HG03378 (cell line): ENCODE results near the gene CRTC2.

Experiments
- ATAC-seq: cut with Tn5 transposase; IDR thresholded peaks from one replicate; pipeline ENCODE4 v1.9.1; 2021; ENCODE audit warnings: mild to moderate bottlenecking, moderate library complexity; ENCODE audit not compliant: unreplicated experiment

The CRTC2 gene

GRCh38 chr1:153946622-153947241, 11.7 kb downstream of the CRTC2 start, which contains the start of gene DENND4B:
Gene DENND4B (minus strand): TSS chr1:153946718. CDS start chr1:153944374, 2,344 bp downstream.
- ATAC-seq, result peak; percentile 33

GRCh38 chr1:153945795-153946621, 12.4 kb downstream of the CRTC2 start:
- peak; percentile 63 for ATAC-seq

GRCh38 chr1:153945131-153945794, 13.1 kb downstream of the CRTC2 start:
- no peak for ATAC-seq

GRCh38 chr1:153944827-153945117, 13.6 kb downstream of the CRTC2 start:
- no peak for ATAC-seq

- ATAC-seq, result no peak
Measured at GRCh38 chr1:153944005-153944826, 14.2 kb downstream of the CRTC2 start.

- ATAC-seq, result no peak
Measured at GRCh38 chr1:153942766-153943549, 15.5 kb downstream of the CRTC2 start.

GRCh38 chr1:153941826-153942725, 16.3 kb downstream of the CRTC2 start:
- ATAC-seq, result no peak

GRCh38 chr1:153940756-153941155, 17.7 kb downstream of the CRTC2 start:
- ATAC-seq, result no peak

- no peak for ATAC-seq
Measured at GRCh38 chr1:153939476-153939875, 18.9 kb downstream of the CRTC2 start.

GRCh38 chr1:153938996-153939395, 19.4 kb downstream of the CRTC2 start:
- no peak for ATAC-seq

- ATAC-seq, result no peak
Measured at GRCh38 chr1:153937331-153937730, 21.1 kb downstream of the CRTC2 start.

GRCh38 chr1:153936011-153936802, 22.2 kb downstream of the CRTC2 start:
- ATAC-seq, result no peak

GRCh38 chr1:153934746-153935145, 23.7 kb downstream of the CRTC2 start:
- ATAC-seq, result no peak

GRCh38 chr1:153933955-153934354, 24.5 kb downstream of the CRTC2 start:
- ATAC-seq, result no peak

- ATAC-seq, result no peak
Measured at GRCh38 chr1:153933430-153933829, 25.0 kb downstream of the CRTC2 start.

GRCh38 chr1:153932156-153933131, 26.0 kb downstream of the CRTC2 start:
- ATAC-seq, result no peak
